HG03565 (cell line): ENCODE data around the gene NTNG2.

ENCODE experiments used
- ATAC-seq: cut with Tn5 transposase; IDR thresholded peaks from one replicate; pipeline ENCODE4 v1.9.1; 2021; ENCODE audit warnings: mild to moderate bottlenecking, moderate library complexity; ENCODE audit not compliant: unreplicated experiment

The NTNG2 gene

GRCh38 chr9:132200706-132201105 is 38.8 kb downstream of the NTNG2 start:
- no peak for ATAC-seq

- no peak for ATAC-seq
Observed at GRCh38 chr9:132201139-132201538, 39.3 kb downstream of the NTNG2 start.

- ATAC-seq, result no peak
Observed at GRCh38 chr9:132201780-132202703, 40.2 kb downstream of the NTNG2 start.

GRCh38 chr9:132204883-132205282 is 43.0 kb downstream of the NTNG2 start:
- ATAC-seq, result no peak

GRCh38 chr9:132207215-132207614 is 45.4 kb downstream of the NTNG2 start:
- no peak for ATAC-seq

- ATAC-seq, result no peak
Observed at GRCh38 chr9:132207839-132208615, 46.2 kb downstream of the NTNG2 start.

GRCh38 chr9:132209228-132209627 is 47.4 kb downstream of the NTNG2 start:
- ATAC-seq, result no peak

GRCh38 chr9:132210472-132211145 is 48.8 kb downstream of the NTNG2 start:
- no peak for ATAC-seq

GRCh38 chr9:132211570-132211969 is 49.7 kb downstream of the NTNG2 start:
- ATAC-seq, result no peak

GRCh38 chr9:132214027-132214622 is 52.3 kb downstream of the NTNG2 start:
- no peak for ATAC-seq

GRCh38 chr9:132216861-132217619 is 55.2 kb downstream of the NTNG2 start:
- no peak for ATAC-seq

GRCh38 chr9:132218208-132218607 is 56.4 kb downstream of the NTNG2 start:
- ATAC-seq, result no peak

- ATAC-seq, result no peak
Observed at GRCh38 chr9:132221941-132222340, 60.1 kb downstream of the NTNG2 start.

GRCh38 chr9:132224645-132225044 is 62.8 kb downstream of the NTNG2 start:
- ATAC-seq, result no peak

GRCh38 chr9:132226571-132227430 is 64.9 kb downstream of the NTNG2 start:
- ATAC-seq, result no peak

- no peak for ATAC-seq
Observed at GRCh38 chr9:132228062-132228461, 66.2 kb downstream of the NTNG2 start.

GRCh38 chr9:132230605-132231004 is 68.7 kb downstream of the NTNG2 start:
- no peak for ATAC-seq

- no peak for ATAC-seq
Observed at GRCh38 chr9:132231019-132231701, 69.3 kb downstream of the NTNG2 start.

GRCh38 chr9:132232522-132232921 is 70.7 kb downstream of the NTNG2 start:
- no peak for ATAC-seq
